Chondrocyte (in vitro differentiated cells): ENCODE results near the gene ZNF618. TPM values are rescaled to one million over a fixed set of nuclear protein-coding genes. Genes with fewer than 3 reads are reported as not detected.

ENCODE experiments used
- DNase-seq: peaks from one replicate; pipeline ENCODE4 v3.0.0; 2021; ENCODE audit warnings: mixed read lengths, low spot score
- H3K27ac Mint-ChIP-seq: one replicate; pipeline ENCODE4 v1.8.0; 2021; ENCODE audit warnings: mild to moderate bottlenecking, moderate library complexity, mixed read lengths; ENCODE audit not compliant: unreplicated experiment
- H3K27me3 Mint-ChIP-seq: 2 replicates; pipeline ENCODE4 v1.8.0; 2021; ENCODE audit warnings: low read depth, mixed read lengths
- H3K36me3 Mint-ChIP-seq: 2 replicates; pipeline ENCODE4 v1.8.0; 2021; ENCODE audit warnings: low read depth, mixed read lengths
- H3K4me1 Mint-ChIP-seq: 2 replicates; pipeline ENCODE4 v1.8.0; 2021; ENCODE audit warnings: low read depth, mild to moderate bottlenecking, mixed read lengths
- H3K4me3 Mint-ChIP-seq: one replicate; pipeline ENCODE4 v1.8.0; 2021; ENCODE audit warnings: mild to moderate bottlenecking, moderate library complexity, mixed read lengths; ENCODE audit not compliant: unreplicated experiment
- H3K9me3 Mint-ChIP-seq: 2 replicates; pipeline ENCODE4 v1.8.0; 2021; ENCODE audit warnings: low read depth, mixed read lengths
- CTCF ChIP-seq: fragments of 200-600 bp; sonication (generic); IDR thresholded peaks from 2 replicates; pipeline ENCODE4 v1.5.0; 2021; ENCODE audit warnings: antibody characterized with exemption, mild to moderate bottlenecking, moderate library complexity
- total RNA-seq: library from RNA; stranded (reverse); gene quantifications from 3 replicates; pipeline ENCODE4 v1.2.1, GENCODE V29; 2021

The ZNF618 gene
- total RNA-seq, 1 donor from 2014 or later = 25.5 TPM

GRCh38 chr9:114000671-114001409 lies 124.7 kb downstream of the ZNF618 start:
- H3K27me3 Mint-ChIP-seq = no peaks in the 10 kb centered on the region
- peaks cover 27% of the 10 kb centered on the region for H3K36me3 Mint-ChIP-seq
- peak overlapping the region; percentile 27 for H3K27ac Mint-ChIP-seq
- H3K9me3 Mint-ChIP-seq = no peaks in the 10 kb centered on the region
- peaks cover 28% of the 10 kb centered on the region for H3K4me1 Mint-ChIP-seq
- H3K4me3 Mint-ChIP-seq = no peak overlapping the region
- no peak for TF ChIP-seq CTCF
- DNase-seq = no peak

DNA sequence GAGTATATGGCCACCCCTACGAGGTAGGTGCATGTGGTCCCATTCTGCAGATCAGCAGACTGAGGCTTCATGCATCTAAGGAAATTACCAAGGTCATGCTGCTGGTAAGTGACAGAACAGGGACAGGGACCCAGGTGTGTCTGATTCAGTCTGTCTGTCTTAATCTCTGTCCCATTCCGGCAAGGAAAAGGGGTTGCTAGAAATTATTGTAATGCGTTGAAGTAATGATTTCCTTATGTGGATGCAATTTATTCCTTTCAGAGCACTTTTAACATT lies 125.2 kb downstream of the ZNF618 start:
- H3K9me3 Mint-ChIP-seq = no peaks in the 10 kb centered on the region
- peaks cover 24% of the 10 kb centered on the region for H3K36me3 Mint-ChIP-seq
- peaks cover 28% of the 10 kb centered on the region for H3K4me1 Mint-ChIP-seq
- H3K27me3 Mint-ChIP-seq = no peaks in the 10 kb centered on the region
- H3K4me3 Mint-ChIP-seq = no peak overlapping the region
- H3K27ac Mint-ChIP-seq = no peak overlapping the region
- TF ChIP-seq CTCF = no peak
- no peak for DNase-seq

GRCh38 chr9:114001794-114002261 lies 125.7 kb downstream of the ZNF618 start:
- TF ChIP-seq CTCF = no peak
- no peak overlapping the region for H3K27ac Mint-ChIP-seq
- no peaks in the 10 kb centered on the region for H3K9me3 Mint-ChIP-seq
- peaks cover 22% of the 10 kb centered on the region for H3K36me3 Mint-ChIP-seq
- H3K27me3 Mint-ChIP-seq = no peaks in the 10 kb centered on the region
- no peak for DNase-seq
- H3K4me1 Mint-ChIP-seq = peaks cover 28% of the 10 kb centered on the region
- H3K4me3 Mint-ChIP-seq = no peak overlapping the region

DNA sequence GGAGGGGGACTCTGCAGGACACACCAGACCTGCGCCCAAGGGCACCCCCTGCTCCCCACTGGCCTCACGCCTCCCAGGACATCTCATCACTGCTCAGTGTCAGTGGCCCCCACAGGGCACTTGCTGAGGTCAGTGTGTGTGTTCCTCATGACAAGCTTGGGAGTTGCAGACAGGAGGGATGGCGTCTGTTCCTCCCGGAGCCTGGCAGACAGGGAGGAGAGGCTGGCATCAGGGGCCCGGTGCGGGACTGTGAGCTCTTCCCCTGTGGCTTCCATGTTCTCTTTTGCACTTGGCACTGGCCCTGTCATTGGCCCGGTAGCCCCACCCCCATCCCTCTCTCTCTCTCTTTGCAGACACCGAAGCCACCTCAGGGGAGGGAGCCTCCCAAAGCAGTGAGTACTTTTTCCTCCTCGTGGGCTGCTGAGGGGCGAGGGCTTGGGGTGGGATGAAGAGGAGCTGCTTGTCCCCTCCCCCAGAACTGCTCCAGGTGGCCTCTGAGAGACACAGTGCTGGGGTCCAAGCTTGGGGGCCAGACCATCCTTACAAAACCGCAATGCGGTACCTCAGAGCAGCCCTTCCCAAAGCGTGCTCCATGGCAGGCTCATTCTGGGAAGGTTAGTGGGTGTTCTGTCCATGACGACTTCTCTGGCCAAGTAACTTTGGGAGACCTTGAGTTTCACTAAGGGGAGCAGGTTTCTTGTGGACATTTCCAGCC lies 126.3 kb downstream of the ZNF618 start:
- TF ChIP-seq CTCF = no peak

DNA sequence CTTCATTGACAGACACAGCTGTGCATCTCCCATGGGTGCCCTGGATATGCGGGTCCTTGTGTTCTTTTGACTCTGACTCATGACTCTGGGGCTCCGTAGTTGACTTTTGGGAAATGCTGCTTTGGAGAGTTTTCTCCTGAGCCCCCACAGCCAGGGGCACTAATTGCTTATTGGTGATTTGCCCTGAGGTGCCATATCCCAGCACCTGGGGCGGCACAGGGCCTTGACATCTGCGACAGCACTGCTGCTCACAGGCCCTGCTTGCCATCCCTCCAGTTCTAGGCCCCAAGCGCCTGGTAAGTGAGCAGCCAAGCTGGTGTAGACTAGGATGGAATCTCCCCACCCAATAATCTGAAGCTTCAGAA lies 126.9 kb downstream of the ZNF618 start:
- Mint-ChIP-seq H3K27ac (peak overlapping the region; percentile 97), H3K4me3 (no peak overlapping the region)

More for the DNA sequence above, 126.3 kb downstream of the ZNF618 start:
- Mint-ChIP-seq H3K27me3 (no peaks in the 10 kb centered on the region), H3K4me3 (no peak overlapping the region), H3K36me3 (peaks cover 23% of the 10 kb centered on the region), H3K9me3 (no peaks in the 10 kb centered on the region), H3K4me1 (peaks cover 28% of the 10 kb centered on the region), H3K27ac (no peak overlapping the region)
- DNase-seq = no peak

More for the DNA sequence above, 126.9 kb downstream of the ZNF618 start:
- Mint-ChIP-seq H3K4me1 (peaks cover 28% of the 10 kb centered on the region), H3K27me3 (no peaks in the 10 kb centered on the region), H3K36me3 (peaks cover 23% of the 10 kb centered on the region), H3K9me3 (no peaks in the 10 kb centered on the region)
- DNase-seq = no peak
- no peak for TF ChIP-seq CTCF
